GM04503 (cell line): Measurements from ENCODE around the gene RPUSD3.
"Not testable (repeated sequence)": the region's sequence is repeated elsewhere in the genome, so short reads cannot be mapped to it uniquely, and the experiment has no call there.

ENCODE experiments used
- DNase-seq: peaks from one replicate; pipeline ENCODE4 v3.0.0-alpha.2; 2012; ENCODE audit warnings: low read depth

RPUSD3 gene

DNA sequence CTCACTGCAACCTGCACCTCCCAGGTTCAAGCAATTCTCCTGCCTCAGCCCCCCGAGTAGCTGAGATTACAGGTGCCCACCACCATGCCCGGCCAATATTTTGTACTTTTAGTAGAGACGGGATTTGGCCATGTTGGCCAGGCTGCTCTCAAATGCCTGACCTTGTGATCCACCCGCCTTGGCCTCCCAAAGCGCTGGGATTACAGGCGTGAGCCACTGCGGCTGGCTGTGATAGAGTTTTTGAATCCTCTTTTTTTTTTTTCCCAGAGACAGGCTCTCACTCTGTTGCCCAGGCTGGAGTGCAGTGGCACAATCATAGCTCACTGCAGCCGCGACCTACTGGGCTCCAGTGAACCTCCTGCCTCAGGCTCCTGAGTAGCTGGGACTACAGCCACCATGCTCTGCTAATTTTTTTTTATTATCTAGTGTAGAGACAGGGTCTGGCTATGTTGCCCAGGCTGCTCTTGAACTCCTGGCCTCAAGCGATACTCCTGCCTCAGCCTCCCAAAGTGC is 21.4 kb upstream of the RPUSD3 start:
- DNase-seq, result not testable (repeated sequence)

DNA sequence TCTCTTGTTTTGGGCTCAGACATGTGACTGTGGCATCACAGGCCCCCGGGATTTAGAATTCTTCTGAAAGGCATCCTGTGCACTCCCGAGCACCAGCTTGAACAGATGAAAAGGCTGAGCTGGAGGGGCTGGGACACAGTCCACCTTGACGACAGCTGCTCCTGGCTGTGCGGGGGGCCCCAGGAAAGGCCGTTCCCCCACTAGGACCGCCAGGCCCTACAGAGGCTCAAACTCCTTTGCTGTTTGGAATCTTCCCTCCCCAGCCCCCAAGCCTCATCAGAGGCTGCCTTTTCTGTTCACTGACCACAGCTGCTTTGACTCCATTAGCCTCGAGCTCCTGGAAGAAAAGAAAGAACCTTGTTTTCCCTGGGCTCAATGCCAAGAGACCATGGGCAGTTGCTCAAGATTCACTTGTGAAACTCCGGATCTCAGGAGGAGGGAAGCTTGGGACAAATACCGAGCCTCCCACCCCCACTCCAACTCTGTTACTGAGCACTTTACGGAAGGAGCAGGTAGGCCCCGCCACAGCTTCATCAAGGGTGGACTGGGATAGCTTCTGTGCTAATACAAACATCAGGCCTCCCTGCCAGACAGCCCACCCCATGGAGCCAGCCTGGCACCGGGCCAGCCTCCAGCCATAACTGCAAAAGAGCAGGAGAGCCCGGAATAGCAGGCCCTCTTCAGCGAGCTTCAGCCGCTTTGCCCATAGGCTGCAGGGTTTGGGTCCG is 20.6 kb upstream of the RPUSD3 start:
- peak; percentile 42 for DNase-seq

DNA sequence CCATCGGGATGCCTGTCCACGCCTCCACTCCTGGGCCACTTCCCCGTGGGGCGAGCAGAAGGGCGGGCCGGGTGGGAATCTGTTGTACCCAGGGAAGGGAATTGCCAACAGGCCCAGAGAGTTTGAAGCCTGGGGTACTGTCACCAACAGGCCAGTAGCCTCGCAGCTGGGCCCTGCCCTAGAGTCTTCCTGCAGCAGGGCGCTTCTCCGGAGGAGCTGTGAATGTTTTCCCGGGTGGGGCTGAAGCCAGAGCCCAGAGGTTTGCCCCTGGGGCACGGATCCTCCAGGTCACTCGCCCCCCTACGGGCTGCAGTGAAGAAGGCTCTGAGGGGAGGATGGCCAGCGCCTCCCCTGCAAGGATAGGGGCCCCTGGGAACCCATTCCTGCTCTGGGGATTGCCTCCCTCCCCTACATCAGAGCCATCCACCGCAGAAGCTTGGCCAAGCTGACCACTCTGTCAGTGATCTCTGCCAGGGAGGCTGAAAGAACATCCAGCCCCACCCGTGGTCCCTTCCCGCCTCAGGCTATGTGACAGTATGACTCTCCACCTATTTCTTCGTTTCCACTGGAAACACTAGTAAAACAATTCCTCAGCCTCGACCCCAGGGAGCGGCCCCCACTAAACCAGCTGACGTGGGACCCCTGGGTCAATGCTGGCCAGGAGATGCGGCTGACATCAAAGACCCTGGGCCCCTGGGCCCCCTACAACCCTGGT is 19.4 kb upstream of the RPUSD3 start:
- no peak for DNase-seq

DNA sequence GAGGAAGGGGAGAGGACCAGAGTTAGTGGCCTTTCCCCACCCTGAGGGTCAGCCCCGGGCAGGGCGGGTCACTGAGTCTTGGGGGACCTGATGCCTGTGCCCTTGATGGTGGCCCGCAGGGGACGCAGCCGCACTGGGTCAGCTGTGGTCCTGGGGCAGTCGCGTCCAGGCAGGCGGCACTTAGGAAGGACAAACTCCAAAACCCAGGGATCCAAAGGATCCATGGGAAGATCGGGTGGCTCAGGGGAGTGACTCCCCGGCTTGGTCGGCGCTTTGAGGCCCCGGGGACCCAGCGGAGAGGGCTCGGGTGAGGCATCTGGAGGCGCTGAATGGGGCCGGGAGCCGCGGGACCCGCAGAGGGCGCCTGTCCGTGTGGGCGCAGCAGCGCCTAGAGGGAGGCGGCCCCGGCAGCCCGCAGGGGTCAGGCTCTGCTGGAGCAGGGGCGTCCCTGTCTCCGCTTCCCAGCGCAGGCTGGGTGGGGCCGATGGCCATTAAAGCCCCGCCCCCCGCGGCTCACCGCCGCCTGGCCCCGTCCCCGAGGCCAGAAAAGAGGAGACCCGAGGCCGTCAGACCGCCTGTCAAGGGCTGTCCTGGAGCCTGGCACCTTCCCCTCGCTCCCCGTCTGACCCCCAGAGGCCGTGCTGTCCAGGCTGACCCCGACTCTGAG is 18.7 kb upstream of the RPUSD3 start:
- DNase-seq, result no peak

DNA sequence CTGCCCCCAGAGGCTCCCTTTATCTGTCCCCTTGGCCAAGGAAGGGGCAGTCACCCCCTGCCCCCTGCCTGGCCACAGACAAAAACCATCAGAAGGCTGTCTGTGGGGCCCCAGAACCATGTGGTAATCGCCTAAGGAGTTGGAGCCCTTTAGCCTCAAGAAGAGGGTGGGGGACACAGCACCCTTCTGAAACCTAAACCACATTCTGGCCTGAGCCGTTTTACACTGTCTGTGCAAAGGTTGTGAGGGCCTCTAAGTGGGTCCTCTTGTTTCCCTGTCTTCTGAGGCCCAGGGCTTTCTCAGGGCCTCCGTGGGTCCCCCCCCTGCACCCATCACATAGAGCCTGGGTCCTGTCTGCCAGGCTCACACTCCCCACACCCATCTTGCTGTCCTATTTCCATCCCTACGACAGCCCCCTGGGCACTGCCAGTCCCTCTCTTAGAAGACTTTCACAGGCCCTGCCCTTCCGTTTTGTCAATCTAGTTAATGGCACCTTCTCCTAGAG is 17.9 kb upstream of the RPUSD3 start:
- no peak for DNase-seq

DNA sequence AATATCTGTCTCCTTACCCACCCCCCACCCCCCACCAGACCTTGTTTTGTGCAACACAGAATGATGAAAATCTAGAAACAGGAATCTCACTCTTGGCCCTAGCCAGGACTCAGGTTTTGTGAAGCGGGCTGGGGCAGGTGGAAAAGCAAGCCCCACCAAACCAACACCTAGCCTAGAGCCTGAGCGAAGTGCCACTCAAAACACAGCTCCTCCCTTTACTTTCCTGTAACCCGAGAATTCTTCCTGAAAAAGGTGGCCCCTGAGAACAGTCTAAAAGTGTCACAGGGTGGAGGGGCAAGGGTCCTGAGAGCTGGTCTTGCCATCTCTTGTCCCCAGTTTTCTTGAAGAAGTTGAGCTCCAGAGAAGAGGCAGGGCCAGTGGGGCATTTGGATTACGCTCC is 17.4 kb upstream of the RPUSD3 start:
- DNase-seq, result no peak

DNA sequence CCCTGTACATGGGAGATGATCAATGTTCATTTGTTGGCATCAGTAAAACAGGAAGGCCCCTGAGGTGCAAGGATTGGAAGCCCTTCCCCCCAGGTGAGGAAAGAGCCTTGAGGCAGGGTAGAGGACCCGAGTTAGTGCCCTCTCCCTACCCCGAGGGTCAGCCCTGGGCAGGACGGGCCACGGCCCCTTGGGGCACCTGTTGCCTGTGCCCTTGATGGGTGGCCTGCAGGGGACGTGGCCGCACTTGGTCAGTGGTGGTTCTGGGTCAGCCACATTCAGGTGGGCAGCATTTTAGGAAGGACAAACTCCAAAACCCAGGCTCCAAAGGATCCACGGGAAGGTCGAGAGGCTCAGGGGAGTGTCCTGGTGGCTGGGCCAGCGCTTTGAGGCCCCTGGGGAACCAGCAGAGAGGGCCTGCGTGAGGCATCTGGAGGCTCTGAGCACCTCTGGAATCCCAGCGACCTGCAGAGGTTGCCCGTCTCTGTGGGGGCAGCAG is 15.8 kb upstream of the RPUSD3 start:
- no peak for DNase-seq

DNA sequence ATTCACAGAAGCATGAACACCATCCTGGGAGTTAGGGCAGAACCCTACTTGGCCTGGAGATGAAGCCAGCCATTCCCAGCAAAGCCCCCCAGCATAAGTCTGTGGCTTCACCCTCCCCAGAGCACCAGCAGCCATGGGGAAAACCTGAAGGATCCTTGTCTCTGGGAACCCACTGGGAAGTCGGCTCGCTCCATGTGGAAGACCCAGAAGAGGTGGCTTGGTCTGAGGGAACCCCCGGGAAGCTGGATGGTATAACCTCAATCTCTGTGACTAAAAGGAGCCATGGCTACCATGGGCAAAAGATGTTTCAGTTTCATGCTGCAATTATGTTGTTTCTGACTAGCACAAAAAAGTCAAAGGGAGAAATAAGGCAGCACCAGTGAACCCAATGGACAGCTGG is 11.8 kb upstream of the RPUSD3 start:
- DNase-seq, result no peak

DNA sequence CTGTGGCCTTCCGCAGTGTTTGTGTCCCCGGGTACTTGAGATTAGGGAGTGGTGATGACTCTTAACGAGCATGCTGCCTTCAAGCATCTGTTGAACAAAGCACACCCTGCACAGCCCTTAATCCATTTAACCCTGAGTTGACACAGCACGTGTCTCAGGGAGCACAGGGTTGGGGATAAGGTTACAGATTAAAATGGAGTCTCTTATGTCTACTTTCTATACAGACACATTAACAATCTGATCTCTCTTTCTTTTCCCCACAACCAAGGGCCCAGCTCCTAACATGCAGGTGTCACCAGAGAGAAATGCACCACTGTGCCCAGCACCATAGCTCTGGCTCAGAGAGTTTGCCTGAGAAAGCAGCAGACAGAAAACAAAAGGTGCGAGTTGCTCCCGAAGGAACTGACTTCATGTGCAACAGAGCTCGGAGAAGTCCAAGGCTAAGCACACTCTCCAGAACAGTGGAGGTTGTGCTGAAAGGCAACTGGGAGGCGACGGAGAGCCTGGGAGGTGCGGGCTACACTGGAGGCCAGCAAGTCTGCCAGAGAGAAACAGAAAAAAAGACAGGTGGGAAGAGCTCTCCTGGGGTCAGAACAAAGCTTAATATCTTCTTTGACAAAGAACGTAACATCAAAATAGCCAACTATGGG is 10.6 kb upstream of the RPUSD3 start:
- DNase-seq, result not testable (repeated sequence)

DNA sequence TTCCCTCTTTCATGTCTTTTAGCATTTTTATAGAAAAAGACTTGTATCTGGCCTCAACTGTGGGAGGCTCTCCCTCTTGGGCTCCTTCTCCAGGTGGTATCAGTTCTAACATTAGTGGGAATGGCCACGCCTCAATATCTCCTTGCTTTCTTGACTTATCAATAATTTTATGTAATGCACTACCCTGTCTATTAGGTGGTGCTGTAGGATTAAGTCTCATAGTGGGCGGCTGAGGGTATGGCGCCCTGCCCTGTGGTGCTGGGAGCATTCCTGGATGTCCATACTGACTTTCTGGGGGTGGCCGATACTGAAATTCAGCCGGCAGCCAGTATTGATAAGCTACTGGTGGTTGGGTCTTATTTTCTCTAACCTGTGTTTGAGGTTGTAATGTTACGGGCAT is 8.7 kb upstream of the RPUSD3 start:
- no peak for DNase-seq

DNA sequence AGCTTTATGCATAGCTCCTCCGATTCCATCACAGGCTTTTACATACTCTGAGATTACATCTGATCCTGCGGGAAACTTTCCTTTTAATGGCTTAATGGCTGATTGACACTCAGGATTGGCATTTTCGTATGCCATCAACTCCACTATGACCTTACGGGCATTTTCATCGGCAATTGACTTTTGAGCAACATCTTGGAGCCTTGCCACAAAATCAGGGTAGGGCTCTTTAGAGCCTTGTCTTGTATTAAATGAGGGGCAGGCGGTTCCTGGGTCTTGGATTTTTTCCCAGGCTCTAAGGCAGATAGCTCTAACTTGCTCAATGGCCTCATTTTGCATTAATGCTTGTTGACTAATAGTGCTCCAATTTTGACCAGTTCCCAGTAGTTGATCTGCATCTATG is 8.1 kb upstream of the RPUSD3 start:
- DNase-seq, result not testable (repeated sequence)

DNA sequence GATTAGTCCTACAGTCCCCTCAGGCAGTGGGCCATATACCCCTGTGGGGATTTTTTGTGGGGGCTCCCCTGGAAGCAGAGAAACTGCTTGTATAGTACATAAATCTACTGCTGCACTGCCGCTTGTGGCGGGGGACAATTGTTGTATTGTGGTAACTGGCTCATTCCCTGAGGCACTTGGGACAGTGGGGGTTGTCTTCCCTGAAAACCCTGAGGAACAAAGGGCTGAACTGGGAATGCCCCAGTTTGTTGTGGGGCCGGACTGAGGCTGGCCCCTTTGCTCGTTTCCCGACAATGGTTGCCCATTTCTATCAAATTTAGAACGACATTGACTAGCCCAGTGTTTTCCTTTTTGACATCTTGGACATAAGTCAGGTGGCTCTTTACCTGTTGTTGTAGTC is 7.6 kb upstream of the RPUSD3 start:
- not testable (repeated sequence) for DNase-seq

DNA sequence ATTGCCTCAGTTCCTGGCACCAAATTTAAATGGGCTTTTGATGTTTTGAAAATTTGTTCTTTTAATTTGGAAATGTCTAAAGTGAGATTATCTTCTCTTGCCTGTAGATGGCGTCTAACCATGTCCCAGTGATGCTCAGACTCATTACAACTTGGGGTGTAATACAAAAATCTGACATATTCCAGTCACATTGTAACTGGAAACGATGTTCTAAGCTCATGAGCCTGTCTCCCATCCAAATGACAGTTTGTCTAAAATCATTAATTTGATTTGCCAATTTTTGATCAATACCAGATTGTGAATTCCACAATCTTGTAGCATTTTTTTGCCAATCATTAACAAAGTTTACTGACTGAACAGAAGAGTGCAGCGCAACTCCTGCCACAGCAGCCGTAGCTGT is 5.1 kb upstream of the RPUSD3 start:
- not testable (repeated sequence) for DNase-seq

DNA sequence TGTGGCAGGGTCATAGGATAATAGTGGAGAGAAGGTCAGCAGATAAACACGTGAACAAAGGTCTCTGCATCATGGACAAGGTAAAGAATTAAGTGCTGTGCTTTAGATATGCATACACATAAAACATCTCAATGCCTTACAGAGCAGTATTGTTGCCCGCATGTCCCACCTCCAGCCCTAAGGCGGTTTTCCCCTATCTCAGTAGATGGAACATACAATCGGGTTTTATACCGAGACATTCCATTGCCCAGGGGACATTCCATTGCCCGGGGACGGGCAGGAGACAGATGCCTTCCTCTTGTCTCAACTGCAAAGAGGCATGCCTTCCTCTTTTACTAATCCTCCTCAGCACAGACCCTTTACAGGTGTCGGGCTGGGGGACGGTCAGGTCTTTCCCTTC is 4.1 kb upstream of the RPUSD3 start:
- not testable (repeated sequence) for DNase-seq

DNA sequence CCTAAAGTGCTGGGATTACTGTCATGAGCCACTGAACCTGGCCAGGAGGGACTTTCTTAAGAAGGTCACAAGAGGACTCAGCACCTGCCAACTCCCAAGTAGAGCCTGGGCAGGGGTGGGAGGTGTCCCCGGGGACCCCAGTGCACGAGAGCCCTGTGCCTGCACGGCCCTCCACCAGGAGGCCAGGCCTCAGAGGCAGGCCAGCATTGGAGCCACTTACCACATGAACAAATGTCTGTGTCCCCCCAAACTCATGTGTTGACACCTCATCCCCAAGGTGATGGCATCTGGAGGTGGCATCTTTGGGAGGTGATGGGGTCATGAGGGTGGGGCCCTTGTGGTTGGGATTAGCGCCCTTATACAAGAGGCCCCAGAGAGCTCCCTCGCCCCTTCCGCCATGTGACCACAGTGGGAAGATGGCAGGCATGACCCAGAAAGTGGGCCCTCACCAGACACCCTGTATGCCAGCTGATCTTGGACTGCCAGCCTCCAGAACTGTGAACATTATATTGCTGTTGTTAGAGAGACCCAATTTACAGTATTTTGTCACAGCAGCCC is 3.2 kb upstream of the RPUSD3 start:
- DNase-seq, result no peak

DNA sequence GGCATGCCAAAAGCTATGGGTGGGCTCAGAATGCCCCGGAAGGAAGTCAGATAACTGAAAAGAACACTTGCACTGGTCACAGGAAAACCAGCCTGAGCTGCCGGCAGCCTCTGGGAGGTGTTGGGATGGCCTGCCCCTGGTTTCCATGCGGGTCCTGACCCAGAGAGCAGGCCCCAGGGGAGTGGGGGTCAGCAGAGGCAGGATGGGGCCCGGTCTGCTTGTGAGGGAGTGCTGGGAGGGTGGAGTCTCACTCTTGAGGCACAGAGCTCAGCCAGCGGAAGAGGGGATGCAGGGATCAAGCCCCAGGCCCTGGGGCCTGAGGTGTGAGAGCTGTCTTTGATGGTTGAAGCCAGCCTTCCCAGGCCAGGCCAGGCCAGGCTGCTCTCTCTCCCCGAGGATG is 2.4 kb upstream of the RPUSD3 start:
- no peak for DNase-seq

DNA sequence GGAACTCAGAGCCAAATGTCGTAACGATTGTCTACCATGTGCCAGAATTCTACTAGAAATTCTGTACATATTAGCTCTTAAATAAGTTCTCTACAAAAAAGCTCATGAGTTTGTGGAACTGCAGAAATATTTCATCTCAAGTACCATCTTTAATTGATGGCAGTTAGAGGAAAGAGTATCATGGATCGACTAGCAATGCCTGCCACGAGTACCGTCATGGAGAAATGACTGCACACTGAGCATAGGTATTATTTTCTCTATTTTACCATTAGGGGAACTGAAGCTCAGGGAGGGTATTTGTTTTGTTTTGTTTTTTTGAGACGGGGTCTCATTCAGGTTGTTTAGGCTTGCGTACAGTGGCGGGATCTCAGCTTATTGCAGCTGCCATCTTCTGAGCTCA is 2.8 kb downstream of the RPUSD3 start:
- no peak for DNase-seq

DNA sequence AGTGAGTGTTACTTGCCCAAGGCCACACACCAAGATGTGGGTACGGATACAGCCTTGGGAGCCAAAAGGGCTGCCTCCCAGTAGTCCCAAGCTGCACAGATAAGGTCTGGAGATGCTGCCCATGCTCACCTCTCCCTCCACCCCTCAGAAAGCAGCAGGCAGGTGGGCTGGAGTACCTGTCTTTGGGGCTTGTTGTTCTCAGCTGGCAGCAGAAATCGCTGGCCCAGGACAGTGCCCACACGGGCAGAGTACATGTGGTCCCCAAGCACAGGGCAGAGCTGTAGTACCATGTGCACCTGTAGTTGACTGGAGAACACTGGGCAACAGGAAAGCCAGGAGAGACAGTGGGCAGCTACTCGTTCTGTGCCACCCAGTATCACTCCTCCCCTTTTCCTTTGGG is 5.0 kb downstream of the RPUSD3 start:
- DNase-seq, result no peak

DNA sequence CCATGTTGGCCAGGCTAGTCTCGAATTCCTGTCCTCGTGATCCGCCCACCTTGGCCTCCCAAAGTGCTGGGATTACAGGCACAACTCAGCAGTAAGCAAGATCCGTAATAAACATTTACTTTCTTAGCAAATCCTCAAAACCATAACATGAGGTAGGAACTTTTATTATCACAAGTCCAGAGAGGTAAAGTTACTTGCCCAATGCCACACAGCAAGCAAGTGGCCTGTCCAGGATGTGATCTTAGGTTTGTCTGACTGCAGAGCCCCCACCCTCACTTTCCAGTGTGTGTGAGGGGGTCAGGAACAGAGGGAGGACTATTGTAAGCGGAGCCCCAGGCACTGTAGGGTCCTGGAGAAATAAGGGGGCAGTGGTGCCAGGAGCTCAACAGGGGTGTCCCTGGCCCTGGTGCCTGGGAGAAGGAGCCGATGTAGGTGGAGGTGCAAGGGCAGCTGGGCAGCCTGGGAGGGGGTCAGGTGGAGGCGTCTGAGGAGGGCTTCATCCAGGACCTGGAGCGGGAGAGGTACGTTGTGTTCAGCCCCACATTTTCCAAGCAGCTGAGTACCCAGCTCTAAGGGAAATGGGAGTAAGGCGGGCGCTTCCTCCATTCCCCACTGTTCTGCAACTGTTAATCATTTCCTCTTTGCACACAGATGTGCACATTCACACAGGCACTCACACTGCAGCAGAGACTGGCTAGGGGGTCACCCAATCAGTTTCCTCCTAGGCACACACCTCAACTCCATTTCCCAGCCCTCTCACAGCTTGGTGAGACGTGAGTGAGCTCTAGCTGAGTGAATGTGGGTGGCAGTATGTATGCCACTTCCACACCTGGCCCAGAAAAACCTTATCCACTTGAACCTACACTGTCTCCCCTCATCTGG is 5.9 kb downstream of the RPUSD3 start:
- DNase-seq, result no peak

DNA sequence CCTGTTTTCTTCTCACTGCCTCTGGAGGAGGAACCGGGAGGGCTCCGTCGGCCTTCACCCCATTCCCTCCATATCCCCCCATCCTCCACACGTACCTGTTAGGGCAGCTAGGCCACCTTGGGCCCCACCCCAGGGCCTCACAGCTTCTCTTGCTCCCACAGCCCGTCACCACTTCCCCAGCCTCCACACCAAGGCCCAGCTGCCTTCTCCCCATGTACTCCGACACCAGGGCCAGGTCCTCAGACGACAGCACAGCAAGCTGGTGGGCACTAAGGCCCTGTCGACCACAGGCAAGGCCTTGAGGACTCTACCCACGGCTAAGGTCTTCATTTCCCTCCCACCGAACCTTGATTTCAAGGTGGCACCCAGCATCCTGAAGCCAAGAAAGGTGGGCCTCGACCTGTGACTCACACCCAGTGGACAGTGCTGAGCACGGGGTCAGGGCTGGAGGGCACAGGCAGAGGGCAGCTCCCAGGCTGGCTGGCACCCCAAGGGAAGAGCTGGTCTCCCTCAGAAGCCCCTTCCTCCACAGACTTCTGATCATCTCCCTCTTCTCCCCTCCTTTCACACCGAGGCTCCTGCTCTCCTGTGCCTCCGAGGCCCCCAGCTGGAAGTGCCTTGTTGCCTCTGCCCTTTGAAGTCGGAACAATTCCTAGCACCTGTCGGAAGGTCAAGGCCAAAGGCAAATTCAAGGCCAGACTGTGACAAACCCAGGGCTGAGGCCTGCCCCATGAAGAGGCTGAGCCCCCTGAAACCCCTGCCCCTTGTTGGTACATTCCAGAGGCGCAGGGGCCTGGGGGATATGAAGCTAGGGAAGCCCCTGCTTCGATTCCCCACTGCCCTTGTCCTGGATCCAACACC is 9.1 kb downstream of the RPUSD3 start:
- no peak for DNase-seq
